Measurements from ENCODE around the gene YBX2.

The YBX2 gene

DNA sequence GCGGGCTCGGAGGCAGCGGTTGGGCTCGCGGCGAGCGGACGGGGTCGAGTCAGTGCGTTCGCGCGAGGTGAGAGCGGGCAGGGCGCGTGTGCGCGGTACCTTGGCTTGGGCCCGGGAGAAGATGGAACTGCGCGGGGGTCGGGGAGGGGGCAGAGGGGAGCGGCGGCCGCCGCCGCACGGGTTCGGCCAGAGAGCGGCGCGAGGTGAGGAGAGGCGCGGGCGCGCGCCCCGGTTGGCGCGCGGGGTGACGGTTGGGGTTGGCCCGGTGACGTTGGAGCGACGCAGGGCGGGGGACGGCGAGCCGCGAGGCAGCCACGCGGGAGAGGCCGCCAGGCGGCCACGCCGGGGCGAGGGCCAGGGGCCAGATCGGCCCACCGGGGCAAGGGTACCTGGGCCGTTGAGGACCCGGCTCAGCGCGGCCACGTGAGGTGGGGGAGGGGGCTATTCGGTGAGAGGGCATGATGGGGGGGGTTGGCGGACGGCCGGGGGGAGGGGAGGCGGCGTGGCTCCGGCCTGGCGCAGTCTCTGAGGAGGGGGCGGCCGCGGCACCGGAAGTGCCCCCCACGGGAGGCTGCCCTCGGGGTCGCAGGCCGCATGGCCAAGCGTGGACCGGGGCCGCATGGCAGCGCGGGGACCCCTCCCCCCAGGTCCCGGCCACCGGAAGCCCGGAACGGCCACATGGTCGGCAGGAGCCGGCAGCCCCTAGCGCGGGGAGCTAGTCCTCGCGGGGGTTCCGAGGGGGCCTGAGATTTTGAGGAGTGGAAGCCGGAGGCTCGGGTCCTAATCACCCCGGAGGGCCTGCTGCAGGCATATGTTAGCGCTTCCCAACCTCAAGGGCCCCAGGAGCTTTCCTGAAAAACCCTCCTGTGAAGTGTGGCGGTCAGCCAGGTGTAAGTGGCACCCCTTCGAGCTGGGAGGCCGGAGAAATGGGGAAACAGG lies 13.5 kb upstream of the YBX2 start:
- in situ Hi-C loops (cut with HindIII; ENCODE audit: low pct_unique_long_range_greater_than_20kb, low sequenced_read_pairs): no loop called here

DNA sequence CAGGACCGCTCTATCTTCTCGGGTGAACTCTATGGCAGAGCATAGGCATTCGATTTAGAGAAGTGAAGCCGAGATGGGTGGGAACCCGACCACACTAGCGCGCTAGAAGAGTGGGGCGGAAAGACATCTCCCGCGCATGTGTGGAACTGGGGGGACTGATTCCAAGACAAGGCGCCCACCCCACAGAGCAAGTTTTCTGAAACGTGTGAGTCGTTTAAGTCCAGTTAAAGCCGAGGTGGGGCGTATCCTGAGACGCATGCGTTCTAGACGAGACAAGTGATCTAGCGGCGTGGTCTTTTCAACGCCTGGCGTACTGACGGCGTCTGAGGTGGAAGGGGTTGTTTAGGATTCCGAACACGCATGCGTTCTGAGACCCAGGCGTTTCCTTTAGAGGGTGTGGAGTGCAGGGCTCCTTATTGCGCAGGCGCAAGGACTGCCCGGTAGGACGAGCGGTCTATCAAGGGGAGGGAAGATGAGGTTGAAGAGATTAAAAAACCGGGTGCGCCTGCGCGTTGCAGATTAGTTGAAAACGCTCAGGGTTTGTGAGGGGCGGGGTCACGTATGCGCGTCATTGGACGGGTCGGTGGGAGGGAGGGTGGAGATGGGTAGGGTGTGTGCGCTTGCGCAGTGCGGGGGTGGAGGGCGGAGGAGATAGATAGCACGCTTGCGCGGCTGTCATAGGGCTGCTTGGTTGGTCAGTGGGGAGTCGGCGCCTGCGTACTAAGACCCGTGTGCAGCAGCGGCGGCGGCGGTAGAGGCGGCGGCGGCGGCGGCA lies 12.7 kb upstream of the YBX2 start, which contains the start of gene EIF5A:
TSS of gene EIF5A (plus strand) at position 718 of the 775 bp plus-strand sequence. CDS start 2,008 bp downstream, outside the sequence.
- TF ChIP-seq JUND (IDR thresholded peaks at IDR 0.05; ENCODE audit: low read depth): no peak
- peak; percentile 94 to 99 for DNase-seq (ENCODE audit: low read depth in 1 of 2, low spot score in 1 of 2)
- in situ Hi-C loops (cut with HindIII; ENCODE audit: low pct_unique_long_range_greater_than_20kb, low sequenced_read_pairs): no loop called here

More for the DNA sequence above, 13.5 kb upstream of the YBX2 start:
- TF ChIP-seq JUND (IDR thresholded peaks at IDR 0.05; ENCODE audit: low read depth): no peak
- DNase-seq (ENCODE audit: low read depth in 1 of 2, low spot score in 1 of 2): peak in 1 of 2 experiments; percentile 40

DNA sequence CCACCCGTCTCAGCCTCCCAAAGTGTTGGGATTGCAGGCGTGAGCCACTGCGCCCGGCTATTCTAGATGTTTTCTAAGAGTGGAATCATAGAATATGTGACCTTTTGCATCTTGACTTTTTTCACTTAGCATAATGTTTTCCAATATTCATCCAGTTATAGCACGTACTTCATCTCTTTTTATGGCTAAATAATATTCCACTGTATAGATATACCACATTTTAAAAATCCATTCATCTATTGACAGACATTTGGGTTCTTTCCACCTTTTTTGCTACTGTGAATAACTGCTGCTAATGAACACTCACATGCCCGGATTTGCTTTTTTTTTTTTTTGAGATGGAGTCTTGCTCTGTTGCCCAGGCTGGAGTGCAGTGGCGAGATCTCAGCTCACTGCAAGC lies 9.7 kb upstream of the YBX2 start:
- no peak for DNase-seq (ENCODE audit: low read depth in 1 of 2, low spot score in 1 of 2)
- TF ChIP-seq JUND (IDR thresholded peaks at IDR 0.05; ENCODE audit: low read depth): no peak
- in situ Hi-C loops (cut with HindIII; ENCODE audit: low pct_unique_long_range_greater_than_20kb, low sequenced_read_pairs): no loop called here

DNA sequence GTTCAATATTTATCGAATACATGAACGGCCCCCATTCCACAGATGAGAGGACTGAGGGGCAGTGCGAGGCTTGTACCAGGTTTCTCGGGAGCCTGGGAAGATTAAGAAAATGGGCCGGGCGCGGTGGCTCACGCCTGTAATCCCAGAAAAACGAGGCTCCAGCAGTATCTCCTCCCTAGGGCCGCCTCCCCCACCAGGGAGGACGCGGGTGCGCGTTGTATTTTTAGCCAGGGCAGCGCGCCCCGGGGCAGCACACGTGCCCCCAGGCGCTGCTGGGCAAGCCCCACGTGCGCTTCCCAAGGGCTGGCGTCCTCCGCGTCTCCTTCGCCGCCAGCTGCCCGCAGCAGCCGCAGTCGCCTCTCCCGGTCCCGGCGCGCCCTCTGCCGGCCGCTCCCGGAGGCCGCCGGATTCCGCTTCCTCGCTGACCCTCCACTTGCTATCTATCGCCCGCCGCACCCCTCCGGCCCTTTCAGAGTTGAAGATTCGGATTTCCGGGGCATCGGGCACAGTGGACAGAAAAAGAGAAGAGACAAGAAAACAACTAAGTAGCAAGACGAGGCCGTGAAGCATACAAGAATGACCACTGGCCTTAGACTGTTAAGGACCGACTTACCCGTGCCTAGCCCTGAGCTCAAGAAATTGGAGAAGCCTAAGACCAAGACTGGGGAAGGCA lies 1.9 kb upstream of the YBX2 start:
- peak; percentile 58 to 80 for DNase-seq (ENCODE audit: low read depth in 1 of 2, low spot score in 1 of 2)
- in situ Hi-C loops (cut with HindIII; ENCODE audit: low pct_unique_long_range_greater_than_20kb, low sequenced_read_pairs): no loop called here
- TF ChIP-seq JUND (IDR thresholded peaks at IDR 0.05; ENCODE audit: low read depth): no peak

DNA sequence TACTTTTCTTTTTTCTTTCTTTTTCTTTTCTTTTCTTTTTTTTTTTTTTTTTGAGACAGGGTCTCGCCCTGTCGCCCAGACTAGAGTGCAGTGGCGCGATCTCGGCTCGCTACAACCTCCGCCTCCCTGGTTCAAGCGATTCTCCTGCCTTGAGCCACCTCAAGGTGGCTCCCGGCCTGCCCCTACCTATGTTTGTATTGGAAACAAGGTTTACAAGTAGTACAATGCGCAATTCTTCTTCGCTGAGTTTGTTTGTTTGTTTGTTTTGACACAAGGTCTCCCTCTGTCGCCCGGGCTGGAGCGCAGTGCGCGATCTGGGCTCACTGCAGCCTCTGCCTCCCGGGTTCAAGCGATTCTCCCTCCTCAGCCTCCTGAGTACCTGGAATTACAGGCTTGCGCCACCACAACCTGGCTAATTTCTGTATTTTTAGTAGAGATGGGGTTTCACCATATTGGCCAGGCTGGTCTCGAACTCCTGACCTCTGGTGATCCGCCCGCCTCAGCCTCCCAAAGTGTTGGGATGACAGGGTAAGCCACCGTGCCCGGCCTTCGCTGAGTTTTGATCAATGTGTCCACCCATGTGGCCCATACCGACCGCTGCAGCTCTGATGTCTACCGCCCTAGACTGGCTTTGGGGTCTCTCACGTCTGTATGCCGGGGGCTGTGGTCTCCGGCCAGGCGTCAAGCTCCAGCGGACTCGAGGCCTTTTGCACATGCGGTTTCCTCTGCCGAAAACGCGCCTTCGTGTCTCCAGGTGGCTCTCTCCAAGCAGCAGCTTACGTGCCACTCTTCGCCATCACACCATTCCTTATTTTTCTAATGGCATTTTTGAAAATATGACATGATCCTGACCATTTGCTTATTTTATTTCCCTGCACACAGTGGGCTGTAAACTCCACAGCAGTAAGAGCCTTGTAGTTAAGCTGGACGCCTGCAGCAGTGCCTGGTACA lies 1.1 kb upstream of the YBX2 start:
- DNase-seq (ENCODE audit: low read depth in 1 of 2, low spot score in 1 of 2): peak in 1 of 2 experiments; percentile 88
- TF ChIP-seq JUND (IDR thresholded peaks at IDR 0.05; ENCODE audit: low read depth): no peak
- in situ Hi-C loops (cut with HindIII; ENCODE audit: low pct_unique_long_range_greater_than_20kb, low sequenced_read_pairs): no loop called here

DNA sequence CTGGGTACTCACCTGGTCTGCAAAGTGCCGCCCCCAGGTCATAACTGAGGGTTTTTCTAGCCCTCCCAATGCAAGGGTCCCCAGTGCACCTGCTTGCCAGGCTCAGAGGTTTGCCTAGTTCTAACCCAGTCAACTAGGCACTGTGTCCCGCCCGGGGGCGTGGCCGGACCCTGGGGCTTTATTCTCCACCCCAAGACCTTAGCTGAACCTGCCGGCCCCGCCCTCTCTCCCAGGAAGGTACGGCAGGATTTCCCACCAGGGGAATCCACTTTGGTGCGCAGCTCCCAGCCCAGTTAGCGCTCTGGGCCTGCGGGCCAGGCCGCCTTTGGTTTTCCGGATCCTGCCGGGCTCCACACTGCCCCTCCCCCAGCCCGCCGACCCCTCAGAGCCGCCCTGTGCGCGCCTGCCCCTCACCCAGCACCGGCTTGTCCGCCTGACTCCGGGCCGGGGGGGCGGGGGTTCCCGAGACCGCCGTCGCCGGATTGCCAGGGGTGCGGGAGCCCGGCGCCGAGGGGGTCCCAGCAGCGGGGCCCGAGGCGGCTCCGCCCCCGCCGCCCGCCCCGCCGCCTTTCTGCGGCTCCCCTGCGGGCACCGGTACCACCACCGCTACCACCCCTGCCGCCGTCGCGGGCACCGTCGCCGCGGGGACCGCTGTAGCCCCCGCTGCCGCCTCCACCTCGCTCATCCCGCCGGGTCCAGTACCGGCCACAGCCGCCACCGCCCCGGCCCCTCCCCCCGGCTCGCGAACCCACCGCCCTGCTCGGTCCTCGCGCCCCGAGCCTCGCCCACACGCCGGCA lies 424 bp downstream of the YBX2 start:
- no peak for TF ChIP-seq JUND (IDR thresholded peaks at IDR 0.05; ENCODE audit: low read depth)
- in situ Hi-C loops (cut with HindIII; ENCODE audit: low pct_unique_long_range_greater_than_20kb, low sequenced_read_pairs): no loop called here
- DNase-seq (ENCODE audit: low read depth in 1 of 2, low spot score in 1 of 2): peak in 1 of 2 experiments; percentile 87

DNA sequence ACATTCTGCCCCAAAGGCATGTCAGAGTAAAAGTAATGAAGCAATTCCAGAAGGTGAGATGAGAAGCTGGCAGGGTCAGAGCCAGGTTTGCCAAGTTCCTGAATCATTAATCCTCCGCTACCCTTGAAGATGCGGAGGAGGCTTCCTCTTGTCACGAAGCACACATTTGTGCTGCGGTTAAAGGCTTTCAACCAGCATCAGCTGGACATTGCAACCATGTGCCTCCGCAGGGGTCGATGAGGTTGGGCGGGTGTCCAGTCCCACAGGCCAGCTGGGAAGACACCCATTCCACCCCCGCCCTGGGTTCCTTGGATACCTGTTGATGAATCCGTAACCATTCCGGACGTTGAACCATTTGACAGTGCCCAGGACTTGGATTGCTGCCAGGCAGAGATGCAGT lies 1.3 kb downstream of the YBX2 start:
- no peak for DNase-seq (ENCODE audit: low read depth in 1 of 2, low spot score in 1 of 2)
- in situ Hi-C loops (cut with HindIII; ENCODE audit: low pct_unique_long_range_greater_than_20kb, low sequenced_read_pairs): no loop called here
- no peak for TF ChIP-seq JUND (IDR thresholded peaks at IDR 0.05; ENCODE audit: low read depth)

DNA sequence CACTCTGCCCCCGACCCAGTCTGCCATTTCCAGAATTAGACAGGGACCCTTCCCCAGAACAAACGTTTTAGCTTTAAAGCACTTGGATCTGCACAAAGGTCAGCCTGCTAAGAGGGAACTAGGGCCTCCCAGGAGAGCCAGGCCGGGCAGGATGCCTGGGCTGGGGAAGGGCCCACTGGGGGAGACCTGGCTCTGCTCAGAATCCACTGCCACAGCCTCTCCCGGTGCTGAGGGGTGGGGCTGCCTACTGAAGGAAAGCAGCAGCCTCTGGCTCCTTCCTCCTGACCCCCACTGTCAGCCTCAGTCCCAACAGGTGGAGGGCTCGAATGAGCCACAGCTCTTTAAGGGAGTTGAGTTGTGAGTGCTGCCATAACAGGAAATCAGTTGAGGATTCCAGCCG lies 1.7 kb downstream of the YBX2 start:
- no peak for TF ChIP-seq JUND (IDR thresholded peaks at IDR 0.05; ENCODE audit: low read depth)
- in situ Hi-C loops (cut with HindIII; ENCODE audit: low pct_unique_long_range_greater_than_20kb, low sequenced_read_pairs): no loop called here
- DNase-seq (ENCODE audit: low read depth in 1 of 2, low spot score in 1 of 2): no peak

DNA sequence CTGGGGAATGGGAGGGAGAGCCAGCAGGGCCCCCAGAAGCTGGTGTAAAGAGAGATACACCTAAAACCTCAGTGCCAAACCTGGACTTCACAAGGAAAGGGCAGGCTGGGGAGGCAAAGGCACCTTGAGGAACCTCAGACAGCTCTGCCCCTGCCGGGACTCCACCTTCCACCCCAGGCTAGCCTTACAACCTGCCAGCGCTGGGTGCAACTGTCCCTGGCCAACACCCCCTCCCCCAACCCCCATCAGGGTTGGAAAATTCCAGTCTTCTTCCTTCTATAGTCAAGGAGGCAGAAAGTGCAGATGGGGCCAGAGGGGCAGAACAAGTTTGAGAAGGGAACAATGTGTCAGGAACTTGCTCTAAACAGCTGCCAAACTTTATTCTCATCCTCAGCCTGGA lies 2.2 kb downstream of the YBX2 start:
- no peak for DNase-seq (ENCODE audit: low read depth in 1 of 2, low spot score in 1 of 2)
- no peak for TF ChIP-seq JUND (IDR thresholded peaks at IDR 0.05; ENCODE audit: low read depth)
- in situ Hi-C loops (cut with HindIII; ENCODE audit: low pct_unique_long_range_greater_than_20kb, low sequenced_read_pairs): no loop called here

DNA sequence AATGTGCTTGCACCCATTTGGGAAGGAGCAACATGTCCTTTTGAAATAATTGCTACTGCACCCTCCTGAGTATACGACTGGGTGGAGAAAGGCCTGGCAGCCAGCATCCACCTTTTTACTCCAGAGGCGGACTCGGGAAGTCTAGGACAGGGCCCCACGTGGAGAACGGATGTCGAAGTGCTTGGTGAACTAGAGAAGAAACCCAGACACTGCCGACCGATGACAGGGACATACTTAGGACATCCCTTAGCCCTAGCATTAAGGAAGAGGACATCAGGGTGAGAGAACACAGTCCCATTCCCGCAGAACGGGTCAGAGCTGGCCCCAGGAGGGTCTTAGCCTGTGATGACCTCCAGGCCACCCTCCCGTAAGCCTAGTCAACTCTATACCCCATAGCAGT lies 3.8 kb downstream of the YBX2 start:
- no peak for TF ChIP-seq JUND (IDR thresholded peaks at IDR 0.05; ENCODE audit: low read depth)
- in situ Hi-C loops (cut with HindIII; ENCODE audit: low pct_unique_long_range_greater_than_20kb, low sequenced_read_pairs): no loop called here
- DNase-seq (ENCODE audit: low read depth in 1 of 2, low spot score in 1 of 2): no peak

DNA sequence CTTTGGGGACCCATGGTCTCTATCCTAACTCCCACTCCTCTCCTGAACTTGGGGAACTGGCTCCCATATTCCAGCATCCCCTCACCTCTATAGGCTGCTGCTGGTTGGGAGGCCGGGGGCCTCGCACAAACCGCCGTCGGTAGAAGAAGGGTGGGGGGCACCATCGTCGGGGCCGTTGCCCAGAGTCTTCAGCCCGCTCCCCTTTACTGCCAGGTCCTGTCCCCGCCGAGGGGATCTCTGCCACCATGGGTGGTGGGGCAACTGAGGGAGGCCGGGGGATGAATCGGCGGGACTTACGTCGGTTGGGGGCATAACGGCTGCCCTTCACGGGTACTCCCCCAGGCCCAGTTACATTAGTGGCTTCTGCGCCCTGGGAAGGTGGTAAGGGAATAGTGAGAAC lies 4.3 kb downstream of the YBX2 start:
- TF ChIP-seq JUND (IDR thresholded peaks at IDR 0.05; ENCODE audit: low read depth): no peak
- in situ Hi-C loops (cut with HindIII; ENCODE audit: low pct_unique_long_range_greater_than_20kb, low sequenced_read_pairs): no loop called here
- DNase-seq (ENCODE audit: low read depth in 1 of 2, low spot score in 1 of 2): no peak

Data from T47D (cell line).